Activated CD4-positive, alpha-beta T cell treated with anti-CD3 and anti-CD28 coated beads, Interleukin-2, Interleukin-4, amounts not matched to agents 100 ng/mL and 50 ng/mL, durations not matched to agents 16 hours and 8 hours (primary cell): ENCODE measurements around the gene EXOC4.

ENCODE experiments used
- DNase-seq: peaks from one replicate; pipeline ENCODE4 v3.0.0-alpha.2; 2020; ENCODE audit warnings: low spot score

Gene EXOC4

GRCh38 chr7:133573554-133574265 is 320.8 kb downstream of the EXOC4 start:
- DNase-seq = no peak

DNA sequence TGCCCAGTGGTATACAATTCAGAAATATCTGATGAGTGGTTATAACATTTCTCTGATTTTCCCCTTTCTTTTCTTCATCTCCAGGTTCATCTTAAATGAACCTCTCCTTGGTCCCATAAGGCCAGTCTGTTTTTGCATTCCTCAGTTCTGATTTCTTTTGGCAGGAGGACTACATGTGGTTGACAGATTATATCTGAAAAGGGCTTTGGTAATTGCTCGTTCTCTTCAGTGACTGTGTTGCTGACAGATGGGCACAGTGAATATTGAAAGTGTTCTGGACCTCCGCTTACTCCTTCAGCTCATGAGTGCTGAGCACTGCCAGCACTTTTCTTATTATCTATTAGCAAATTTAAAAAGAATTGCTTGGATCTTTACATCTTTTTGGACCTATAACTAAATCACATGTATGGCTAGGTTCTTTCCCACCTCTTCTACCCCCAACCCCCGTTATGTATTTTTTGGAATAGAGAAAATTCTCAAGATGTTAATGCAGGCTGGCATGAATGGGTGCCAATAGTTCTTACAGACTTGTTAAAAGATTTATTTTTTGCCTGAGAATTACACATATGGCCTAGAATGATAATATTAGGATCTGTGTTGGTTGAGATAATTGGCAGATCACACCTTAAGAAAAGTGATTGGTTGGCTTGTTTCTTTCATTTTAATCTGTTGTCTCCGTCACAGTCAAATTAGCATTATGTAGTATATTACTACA is 323.0 kb downstream of the EXOC4 start:
- DNase-seq = no peak

GRCh38 chr7:133576612-133577168 is 323.8 kb downstream of the EXOC4 start:
- DNase-seq = no peak

DNA sequence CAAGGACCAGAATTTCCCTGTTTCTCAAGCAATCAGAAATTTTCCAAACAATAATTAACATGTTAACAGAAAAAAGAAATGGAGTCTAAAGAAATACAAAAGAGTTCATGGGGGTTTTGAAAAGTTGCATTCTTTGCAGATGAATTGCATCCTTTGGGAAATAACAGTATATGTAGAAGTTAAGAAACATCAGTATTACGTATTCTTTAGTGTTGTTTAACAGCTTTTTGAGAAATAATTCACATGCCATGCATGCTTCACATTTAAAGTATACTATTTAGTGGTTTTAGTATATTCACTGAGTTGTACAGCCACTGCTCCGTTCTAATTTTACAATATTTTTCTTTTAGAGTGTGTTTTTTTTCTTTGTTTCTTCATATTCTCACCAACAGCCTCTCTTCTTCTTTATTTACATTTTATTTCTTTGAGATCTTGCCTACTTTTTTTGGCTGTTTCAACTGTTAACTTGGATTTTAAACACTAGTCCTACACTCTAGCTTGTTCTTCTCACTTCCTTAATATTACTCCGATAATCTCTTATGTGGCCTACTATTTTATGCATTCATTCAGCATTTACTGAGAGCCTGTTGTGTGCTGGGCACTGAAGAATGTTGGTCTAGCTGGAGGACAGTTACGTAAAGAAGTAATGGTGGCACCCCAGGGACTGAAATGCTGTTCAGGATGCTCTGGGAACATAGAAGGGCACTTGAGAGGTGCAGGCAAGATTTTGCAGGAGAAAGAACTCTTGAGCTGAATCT is 330.1 kb downstream of the EXOC4 start:
- no peak for DNase-seq

GRCh38 chr7:133583545-133584171 is 330.8 kb downstream of the EXOC4 start:
- no peak for DNase-seq

- DNase-seq = no peak
Measured at GRCh38 chr7:133584956-133585668, 332.2 kb downstream of the EXOC4 start.

- DNase-seq = no peak
Measured at GRCh38 chr7:133586253-133586652, 333.4 kb downstream of the EXOC4 start.

- no peak for DNase-seq
Measured at GRCh38 chr7:133587903-133588302, 335.0 kb downstream of the EXOC4 start.

GRCh38 chr7:133590795-133591194 is 337.9 kb downstream of the EXOC4 start:
- DNase-seq = no peak

DNA sequence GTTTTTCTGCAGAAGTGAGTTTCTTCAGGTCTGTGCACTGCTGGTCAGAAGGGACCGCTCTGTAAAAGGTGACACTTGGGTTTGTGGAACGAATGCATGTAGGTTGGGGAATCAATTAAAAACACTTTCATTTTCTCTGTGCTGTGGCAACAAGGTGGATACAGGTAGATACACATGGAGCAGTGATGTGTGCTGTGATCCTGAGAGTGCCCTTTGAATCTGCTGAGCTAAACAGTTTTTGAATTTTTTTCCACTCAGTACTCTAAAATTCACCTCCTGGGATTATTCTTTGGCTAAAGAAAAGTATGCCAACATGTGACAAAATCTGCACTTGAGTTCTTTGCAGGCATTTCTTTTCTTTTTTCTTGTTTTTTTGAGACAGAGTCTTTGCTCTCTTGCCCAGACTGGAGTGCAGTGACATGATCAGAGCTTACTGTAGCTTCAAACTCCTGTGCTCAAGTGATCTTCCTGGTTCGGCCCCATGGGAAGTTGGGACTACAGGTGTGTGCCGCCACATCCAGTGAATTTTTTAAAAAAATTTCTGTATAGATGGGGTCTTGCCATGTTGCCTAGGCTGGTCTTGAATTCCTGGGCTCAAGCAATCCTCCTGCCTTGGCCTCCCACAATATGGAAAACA is 338.9 kb downstream of the EXOC4 start:
- no peak for DNase-seq

DNA sequence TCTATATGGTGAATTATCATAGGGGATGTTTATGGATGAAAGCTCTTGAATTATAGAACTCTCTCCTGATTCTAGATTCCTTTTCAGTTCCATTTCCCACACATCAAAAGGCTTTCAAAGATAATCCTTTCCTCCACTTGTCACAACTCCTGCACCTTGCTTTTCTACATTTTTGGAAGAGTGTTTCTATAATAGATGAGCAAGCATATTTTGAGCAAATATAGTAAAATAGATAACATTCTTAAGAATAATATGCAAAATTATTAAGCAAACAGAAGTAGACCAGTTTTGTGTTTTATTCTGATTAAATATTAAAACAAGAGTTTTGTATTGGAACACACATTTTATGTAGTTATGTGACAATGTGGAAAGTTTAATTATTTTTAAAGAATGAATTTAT is 340.7 kb downstream of the EXOC4 start:
- DNase-seq = no peak

DNA sequence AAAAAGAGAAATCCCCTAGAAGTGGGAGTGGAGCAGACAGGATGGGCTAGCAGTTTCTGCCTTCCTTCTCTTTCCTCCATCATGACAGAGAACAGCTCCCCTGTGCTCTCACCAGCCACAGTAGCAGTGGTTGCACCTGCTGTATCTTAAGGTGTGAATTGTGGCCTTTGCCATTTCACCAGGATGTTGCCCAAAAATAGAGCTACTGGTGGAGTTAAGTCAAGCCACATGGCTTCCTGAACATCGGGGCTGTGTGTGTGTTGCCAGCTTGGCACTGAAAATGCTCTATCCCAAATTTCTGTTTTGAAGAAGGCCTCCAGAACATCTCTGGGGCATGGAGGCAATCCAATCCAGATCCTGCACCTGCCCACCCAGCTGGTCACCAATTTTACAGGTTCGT is 348.7 kb downstream of the EXOC4 start:
- DNase-seq = no peak

DNA sequence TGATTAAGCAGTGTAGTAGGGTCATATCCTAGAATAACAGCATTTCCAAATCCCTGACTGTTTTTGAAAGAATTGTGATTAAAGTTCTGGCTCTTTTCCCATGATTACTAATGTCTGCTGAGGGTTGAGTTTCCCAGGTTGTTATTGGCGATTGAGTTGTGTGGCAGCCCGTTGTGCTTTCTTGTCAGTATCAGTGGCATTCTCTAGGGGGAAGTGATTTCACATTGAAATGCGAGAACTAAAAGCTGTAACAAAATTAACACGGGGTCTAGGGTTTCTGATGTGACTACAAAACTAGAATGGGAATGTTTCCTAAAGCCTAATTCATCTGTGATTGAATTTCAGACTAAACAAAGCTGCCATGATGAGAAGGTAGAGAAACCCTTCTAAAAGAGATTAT is 349.4 kb downstream of the EXOC4 start:
- no peak for DNase-seq

GRCh38 chr7:133606991-133607390 is 354.1 kb downstream of the EXOC4 start:
- no peak for DNase-seq

DNA sequence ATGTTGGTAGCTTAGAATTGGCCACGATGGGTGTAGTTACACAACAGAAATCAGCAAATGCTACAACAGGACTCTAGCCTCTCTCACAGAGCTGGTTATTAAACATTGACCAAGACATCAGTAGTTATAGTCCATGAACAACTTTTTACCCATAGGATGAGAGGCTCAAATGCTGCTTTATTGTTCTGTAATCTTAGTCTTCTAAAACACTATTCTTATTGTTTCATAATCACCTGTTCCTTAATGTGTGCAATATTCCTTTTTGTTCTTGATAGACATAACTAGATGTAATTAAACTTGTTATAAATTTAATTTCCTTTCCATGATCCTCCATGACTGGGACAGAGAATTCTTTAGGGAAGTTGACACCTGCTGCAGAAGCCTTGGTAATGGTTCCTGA is 356.9 kb downstream of the EXOC4 start:
- no peak for DNase-seq

DNA sequence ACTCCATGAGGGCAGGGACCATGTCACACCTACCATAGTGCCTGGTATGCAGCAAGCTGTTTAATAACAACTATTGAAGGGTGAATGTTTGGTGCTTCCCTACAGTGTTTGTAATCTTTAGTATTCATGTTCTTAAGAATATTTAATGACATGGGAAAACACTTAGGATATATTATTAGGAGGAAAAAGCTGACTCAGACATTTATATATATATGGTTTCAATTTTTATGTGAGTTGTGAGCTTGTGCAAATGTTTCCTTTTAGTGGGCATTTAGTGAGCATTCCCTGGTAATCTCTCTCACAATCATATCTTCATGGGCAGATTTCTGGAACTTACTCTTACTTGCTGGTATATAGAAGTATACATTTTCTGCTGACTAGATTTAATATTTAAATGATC is 359.1 kb downstream of the EXOC4 start:
- DNase-seq = no peak

GRCh38 chr7:133613250-133613790 is 360.4 kb downstream of the EXOC4 start:
- DNase-seq = no peak

GRCh38 chr7:133614251-133614650 is 361.4 kb downstream of the EXOC4 start:
- DNase-seq = no peak

DNA sequence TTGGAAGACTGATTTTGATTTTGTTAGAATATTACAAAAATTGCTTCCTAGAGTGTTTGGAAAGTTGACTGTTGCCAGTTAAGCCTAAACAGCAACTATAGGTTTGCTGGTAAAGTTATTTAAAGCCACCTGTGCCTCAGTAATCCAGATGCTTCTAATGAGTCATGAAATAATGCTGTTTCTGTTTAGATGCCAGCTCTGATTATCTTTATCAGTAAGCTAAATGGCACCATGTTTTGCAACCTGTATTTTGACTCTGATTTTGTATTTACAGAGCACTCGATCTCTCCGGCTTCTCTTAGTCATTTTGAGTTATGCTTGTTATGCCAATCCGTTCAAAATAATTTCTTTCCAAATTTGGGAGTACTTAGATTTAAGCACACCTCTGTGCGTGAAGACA is 366.1 kb downstream of the EXOC4 start:
- no peak for DNase-seq

GRCh38 chr7:133619491-133619890 is 366.6 kb downstream of the EXOC4 start:
- DNase-seq = no peak

DNA sequence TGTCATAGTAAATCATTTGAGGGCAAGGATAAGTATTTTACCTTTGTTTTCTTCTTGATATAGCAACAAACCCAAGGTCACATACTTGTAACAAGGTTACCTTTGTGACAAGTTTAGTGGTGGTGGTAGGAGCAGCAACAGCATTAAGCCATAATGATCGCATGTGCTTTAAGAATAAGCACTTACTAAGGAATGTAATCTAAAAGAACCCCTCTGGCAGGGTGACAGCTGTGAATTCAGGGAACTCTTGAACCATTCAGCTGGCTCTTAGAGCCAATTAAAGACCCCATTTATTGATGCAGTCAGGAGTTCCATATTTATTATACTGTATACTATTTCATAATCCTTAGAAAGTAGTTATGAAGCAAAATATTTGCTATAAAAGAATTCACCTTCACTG is 370.8 kb downstream of the EXOC4 start:
- DNase-seq = no peak
